Stimulated activated CD4-positive, alpha-beta T cell treated with anti-CD3 and anti-CD28 coated beads, Interleukin-15, amount 100 ng/mL, for 48 hours (primary cell): ENCODE results near the gene CFAP210.
"Not testable (repeated sequence)": the region's sequence is repeated elsewhere in the genome, so short reads cannot be mapped to it uniquely, and the experiment has no call there.

Experiments used
- DNase-seq, 2 donors: peaks; one replicate each; pipeline ENCODE4 v3.0.0-alpha.2; 2020; ENCODE audit warnings: low read depth in 2 of 2

The CFAP210 gene

DNA sequence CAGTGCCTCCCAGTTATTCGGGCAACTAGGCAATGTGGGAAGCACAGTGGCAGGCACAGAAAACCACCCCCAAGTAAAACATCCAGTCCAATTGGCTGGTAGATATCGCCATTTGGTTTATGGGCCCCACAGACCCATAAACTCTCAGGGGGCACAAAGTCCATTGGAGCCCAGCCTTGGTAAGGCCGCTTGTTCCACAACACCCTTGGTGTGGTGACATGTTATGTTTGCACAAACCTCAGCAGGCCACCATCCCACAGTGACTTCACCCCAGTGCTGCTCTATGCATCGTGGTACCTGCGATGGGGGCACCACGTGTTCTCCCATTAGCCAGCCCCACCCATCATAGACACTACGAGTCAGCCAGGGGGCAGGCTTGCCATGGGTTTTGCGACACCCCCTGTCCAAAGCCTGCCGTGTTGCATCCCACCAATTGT lies 18.6 kb upstream of the CFAP210 start:
- DNase-seq: no peak

DNA sequence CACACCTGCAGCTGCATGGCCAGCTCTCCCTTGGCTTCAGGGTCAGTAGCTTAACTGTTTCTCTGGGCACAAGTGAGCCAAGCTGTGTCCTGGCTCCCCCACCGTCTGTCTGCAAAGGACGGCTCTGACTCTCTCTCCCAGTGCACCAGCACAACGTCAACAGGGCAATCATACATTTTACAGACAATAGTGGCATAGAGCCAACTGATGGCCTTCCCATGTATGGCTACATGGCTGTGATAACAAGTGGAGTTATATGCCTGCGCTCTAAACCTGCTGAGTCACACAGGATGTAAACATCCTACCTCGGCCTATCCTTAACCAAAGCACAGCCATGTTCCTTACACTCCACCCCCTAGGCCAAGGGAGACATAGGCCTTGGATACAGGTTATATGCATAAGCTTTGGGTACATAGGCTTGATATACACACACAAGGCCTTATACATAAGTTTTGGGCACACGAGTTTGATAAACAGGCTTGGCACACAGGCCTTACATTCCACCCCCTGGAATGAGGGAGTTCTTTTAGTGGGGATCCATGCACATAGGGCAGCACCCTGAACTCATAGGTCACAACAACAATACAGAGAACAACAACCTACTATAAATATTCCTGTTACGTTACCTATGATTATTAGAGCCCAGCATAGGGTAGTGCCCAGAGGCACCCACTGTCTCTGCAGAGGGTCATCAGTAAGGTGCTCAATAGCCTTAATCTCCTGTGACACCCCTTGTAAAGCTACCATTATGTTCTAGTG lies 17.7 kb upstream of the CFAP210 start:
- DNase-seq: no peak

DNA sequence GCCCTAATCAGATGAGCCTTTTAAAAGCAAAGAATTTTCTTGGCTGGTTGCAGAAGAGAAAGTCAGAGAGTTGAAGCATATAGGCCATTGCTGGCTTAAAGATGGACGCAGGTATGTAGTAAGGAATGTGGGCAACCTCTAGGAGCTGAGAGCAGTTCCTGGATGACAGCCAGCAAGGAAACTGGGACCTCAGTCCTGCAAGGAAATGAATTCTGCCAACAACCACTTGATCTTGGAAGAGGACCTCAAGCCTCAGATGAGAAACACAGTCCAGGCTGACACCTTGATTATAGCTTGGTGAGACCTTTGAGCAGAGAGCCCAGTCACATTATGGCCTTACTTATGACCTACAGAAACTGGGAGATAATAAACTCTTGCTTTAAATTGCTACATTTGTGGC lies 15.8 kb upstream of the CFAP210 start:
- no peak for DNase-seq

DNA sequence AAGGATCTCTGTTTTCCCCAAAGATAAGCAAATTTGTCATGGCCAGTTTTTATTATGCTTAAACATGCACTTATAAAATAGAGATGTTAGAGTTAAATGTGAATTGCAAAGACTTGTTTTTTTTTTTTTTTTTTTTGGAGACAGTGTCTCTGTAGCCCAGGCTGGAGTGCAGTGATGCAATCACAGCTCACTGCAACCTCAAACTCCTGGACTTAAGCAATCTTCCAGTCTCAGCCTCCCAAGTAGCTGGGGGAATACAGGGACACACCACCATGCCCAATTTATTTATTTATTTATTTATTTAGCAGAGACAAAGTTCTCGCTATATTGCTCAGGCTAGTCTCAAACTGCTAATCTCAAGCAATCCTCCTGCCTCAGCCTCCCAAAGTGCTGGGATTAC lies 15.1 kb upstream of the CFAP210 start:
- DNase-seq: no peak

DNA sequence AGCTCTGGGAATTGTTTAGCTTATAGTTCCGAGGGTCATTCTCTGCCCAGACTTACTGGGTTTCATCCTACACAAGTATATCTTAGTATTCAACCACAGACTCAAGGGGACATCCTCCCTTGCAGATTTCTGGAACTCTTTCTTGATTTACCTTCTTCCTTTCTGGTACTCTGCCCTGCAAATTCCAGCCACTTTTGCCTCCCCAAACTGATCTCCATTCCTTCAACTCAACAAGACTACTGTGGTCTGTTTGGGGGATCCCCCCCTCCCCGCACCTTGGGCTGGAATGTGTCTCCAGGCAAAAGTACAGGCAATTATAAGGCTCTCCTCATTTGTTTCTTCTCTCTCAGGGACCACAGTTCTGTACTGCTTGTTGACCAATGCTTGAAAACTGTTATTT lies 13.4 kb upstream of the CFAP210 start:
- no peak for DNase-seq

DNA sequence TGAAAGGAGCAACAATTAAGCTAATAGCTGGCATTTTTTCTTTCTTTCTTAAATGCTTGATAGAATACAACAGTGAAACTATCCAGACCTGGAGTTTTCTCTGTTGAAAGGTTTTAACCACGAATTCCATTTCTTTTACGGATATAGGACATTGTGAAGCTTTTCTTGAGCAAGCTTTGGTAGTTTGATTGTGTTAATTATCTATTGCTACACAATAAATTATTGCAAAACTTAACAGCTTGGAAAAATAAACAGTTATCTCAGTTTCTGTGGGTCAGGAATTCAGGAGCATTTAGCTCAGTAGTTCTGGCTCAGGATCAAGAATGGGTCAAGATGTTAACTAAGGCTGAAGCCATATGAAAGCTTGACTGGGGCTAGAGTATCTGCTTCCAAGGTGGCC lies 11.7 kb upstream of the CFAP210 start:
- DNase-seq: no peak

DNA sequence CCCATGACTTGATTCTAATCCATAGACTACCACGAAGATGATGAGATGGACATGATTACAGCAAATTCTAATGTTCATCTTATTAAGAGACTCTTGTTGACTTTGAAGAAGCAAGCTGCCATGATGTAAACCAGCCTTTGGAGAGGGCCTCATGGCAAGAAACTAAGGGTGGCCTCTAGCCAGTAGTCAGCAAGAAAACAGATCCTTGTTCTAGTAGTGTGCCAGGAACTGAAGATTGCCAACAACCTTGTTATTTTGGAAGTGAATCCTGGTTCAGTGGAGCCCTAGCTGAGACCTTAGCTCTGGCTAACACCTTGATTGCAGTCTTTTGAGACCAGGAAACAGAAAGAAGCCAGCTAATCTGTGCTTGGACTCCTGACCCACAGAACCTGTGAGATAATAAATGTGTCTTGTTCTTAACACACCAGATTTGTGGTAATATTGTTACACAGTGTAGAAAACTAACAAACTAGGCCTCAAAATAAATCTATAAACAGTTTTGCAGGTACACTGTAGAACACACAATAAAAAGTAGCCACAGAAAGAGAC lies 10.0 kb upstream of the CFAP210 start:
- DNase-seq: no peak

DNA sequence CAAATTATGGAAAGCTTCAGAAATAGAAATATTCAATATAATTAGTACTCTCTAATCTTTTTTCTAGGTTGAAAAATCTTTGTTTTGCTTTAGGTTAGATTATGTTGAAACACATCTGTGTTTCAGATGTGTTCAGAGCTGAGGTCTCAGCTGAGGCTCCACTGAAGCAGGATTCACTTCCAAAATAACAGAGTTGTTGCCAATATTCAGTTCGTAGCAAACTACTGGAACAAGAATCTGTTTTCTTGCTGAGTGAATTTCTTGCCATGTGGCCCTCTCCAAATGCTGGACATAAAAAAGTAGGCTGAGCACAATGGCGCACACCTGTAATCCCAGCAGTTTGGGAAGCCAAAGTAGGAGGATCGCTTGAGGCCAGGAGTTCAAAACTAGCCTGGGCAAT lies 8.8 kb upstream of the CFAP210 start:
- no peak for DNase-seq

DNA sequence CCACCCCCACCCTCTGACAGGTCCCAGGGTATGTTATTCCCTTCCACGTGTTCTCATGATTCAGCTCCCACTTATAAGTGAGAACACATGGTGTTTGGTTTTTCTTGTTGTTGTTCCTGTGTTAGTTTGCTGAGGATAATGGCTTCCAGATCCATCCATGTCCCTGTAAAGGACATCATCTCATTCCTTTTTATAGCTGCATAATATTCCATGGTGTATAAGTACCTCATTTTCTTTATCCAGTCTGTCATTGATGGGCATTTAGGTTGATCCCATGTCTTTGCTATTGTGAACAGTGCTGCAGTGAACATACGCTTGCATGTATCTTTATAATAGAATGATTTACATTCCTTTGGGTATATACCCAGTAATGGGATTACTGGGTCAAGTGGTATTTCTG lies 5.0 kb upstream of the CFAP210 start:
- DNase-seq: not testable (repeated sequence)

DNA sequence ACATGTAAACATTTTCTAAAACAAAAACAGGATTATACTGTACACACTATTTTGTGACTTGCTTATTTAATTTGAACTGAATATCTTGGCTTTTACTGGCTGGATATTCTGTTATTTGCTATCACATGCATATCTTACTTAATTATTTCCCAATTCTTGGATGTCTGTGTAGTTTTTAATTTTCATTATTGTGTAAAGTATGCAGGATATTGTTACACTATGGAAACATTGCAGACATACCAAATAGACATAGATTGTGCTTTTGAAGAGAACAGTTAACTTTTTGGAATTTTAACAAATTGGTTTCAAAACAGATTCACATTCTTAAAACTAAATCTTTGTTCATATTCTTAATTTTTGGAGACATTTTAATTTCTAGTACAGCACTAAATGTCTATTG lies 2.2 kb upstream of the CFAP210 start:
- DNase-seq: no peak

DNA sequence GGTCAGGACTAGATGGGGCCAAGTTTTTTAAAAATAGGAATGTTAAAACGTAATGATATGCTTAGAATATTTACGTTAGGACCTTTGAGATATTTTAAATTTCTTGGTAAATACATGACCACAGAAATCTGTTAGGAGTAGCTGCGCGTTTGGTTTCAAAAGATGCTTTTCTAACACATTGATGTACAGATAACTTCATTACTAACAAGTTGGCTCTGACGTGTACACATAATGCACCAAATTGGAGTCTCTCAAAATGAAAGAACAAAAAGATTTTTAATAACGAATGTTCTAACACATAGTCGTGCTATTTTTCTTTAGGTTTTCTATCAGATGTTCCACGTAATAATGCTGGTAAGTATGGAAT lies 672 bp upstream of the CFAP210 start:
- no peak for DNase-seq

DNA sequence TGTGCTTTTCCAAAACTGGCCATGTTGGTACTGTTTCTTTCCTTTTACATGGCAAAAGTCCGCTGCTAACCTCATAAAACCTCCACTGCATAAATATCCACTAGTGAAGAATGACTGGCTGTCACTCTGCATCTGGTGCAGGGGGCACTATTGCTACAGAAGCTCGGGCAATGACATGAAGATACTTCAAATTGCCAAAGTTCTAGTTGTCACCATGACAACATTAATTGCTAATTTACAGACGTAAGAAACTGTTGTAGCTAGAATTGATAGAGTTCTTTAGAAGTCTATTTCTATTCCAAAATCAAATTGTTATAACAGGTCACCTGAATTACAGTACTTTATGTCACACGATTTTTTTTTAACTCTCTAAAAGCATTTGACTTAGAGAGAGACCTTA lies 845 bp downstream of the CFAP210 start:
- DNase-seq: no peak

DNA sequence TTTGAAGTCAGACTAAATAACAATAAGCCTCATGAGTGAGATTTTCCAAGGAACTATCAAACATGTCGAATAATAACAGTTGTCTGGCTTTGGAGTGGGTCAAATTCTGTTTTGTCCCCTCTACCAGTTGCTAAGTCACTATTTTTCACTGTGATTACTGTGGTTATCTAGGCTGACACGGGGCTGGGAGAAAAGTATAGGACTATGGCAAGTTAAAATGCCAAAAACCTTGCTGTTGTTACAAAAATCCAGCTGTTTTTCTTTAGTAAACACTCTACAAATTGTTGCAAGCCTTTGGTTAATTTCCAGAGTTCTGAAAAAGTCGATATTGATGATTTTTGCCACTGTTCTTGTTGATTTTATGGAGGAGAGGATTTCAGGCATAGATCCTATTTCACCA lies 1.5 kb downstream of the CFAP210 start:
- no peak for DNase-seq

DNA sequence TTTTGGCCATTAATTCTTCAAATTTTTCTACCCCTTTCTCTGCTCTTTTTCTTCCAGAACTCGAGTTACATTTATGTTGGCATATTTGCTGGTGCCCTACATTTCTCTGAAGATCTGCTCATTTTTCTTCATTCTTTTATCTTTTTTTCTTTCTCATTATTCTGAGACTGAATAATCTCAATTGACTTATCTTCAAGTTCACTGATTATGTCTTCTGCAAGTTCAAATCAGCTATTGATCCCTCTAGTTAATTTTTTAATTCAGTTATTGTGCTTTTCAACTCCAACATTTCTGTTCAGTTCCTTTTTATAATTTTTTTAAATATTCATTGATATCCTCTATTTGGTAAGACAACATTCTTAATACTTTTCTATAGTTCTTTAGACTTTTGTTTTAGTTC lies 3.2 kb downstream of the CFAP210 start:
- DNase-seq: no peak

DNA sequence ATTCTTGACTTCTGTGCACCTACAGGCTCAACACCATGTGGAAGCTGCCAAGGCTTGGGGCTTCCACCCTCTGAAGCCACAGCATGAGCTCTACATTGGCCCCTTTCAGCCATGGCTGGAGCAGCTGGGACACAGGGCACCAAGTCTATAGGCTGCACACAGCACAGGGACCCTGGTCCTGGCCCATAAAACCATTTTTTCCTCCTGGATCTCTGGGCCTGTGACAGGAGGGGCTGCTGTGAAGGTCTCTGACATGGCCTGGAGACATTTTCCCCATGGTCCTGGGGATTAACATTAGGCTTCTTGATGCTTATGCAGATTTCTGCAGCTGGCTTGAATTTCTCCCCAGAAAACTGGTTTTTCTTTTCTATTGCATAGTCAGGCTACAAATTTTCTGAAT lies 6.3 kb downstream of the CFAP210 start:
- not testable (repeated sequence) for DNase-seq

DNA sequence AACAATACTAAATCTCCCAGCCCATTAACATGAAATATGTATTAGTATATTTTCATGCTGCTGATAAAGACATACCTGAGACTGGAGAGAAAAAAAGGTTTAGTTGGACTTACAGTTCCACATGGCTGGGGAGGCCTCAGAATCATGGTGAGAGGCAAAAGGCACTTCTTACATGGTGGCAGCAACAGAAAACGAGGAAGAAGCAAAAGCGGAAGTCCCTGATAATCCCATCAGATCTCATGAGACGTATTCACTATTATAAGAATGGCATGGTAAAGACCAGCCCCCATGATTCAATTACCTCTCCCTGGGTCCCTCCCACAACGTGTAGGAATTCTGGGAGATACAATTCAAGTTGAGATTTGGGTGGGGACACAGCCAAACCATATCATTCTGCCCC lies 7.4 kb downstream of the CFAP210 start:
- not testable (repeated sequence) for DNase-seq

DNA sequence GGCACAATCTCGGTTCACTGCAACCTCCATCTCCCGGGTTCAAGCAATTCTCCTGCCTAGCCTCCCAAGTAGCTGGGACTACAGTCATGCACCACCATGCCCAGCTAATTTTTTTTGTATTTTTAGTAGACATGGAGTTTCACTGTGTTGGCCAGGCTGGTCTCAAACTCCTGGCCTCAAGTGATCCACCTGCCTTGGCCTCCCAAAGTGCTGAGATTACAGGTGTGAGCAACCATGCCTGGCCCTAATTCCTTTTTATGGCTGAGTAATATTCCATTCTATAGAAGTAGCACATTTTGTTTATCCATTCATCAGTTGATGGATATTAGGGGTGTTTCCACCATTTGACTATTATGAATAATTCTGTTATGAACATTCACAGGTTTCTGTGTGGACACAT lies 9.5 kb downstream of the CFAP210 start:
- not testable (repeated sequence) for DNase-seq

DNA sequence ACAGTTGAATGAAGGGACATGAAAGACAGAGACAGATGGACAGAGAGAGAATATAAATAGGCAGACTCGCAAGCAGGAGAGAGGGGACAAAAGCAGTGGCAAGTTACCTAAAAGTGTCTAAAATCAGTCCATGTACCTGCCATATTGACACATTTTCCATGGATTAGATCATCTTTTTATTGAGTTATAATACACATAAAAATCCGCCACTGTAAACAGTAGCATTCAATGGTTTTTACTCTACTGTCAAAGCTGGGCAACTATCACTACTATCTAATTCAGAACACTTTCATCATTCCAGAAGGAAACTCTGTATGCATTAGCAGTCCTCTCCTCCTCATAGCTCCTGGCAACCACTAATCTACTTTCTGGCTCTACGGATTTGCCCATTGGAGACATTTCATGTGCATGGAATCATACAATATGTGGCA lies 10.1 kb downstream of the CFAP210 start:
- DNase-seq: no peak

DNA sequence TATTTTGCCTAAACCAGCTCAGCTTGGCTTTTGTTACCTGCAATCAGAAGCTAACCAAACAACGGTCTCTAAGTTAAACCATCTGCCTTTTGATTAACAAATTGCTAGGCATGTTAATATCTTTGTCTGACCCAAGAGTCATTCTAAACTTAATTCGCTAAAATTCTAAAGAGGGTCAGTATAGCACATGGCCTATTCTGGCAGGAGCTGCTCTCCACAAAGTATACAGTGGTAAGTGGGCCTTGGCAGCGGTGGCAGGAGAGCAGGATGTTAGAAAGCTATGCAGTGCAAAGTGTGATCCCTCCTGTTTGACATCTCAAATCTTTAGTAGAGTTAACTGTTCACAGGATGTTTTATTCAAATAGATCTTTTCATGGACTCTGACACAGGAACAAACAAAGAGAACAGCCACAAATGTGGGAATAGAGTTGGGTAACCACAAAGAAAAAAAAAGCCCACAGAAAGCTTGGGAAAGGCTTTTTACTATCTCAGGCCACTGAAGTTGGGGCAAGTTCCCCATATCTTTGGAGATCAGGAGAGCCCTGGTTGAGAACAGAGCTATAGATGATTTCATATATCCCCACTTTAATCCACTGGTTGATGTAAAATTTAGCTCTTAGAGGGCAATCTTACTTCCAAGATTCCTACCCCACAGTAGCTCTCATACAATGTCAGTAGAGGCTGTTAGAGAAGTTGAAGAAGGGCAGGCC lies 10.6 kb downstream of the CFAP210 start:
- no peak for DNase-seq

DNA sequence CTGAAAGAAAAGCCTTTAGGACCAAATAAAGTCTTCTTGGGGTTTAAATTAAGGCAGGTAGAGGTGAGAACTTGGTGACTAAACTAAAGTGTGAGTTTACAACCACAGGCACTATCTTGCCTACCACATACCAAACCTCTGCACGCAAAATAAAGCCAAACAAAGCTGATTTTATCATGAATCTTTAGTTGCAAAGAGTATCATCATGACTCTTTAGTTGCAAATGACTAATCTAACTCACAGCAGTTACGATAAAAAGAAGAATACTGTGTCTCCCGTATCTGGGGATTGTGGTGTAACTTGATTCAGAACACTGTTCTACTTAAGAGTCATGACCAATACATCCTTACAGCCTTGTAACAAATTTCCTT lies 11.2 kb downstream of the CFAP210 start:
- DNase-seq: peak in 1 of 2 donors; percentile 2

DNA sequence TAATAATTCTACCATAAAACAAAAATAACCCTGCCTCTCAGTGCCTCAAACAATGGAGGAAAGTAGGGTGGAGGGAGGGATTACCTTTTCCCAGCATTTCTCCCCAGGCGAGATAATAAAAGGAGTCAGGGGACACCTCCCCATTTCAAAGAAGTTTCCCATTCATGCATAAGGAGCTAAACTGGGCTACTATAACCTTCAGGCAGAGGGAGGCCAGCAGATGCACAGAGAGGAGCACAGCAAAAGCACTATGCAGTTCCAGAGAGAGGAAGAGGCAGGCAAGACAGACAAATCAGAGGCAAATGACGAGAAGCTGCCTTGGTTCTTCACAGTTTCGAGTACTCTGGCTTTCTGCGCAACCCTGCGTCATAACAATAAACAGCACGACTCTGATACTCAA lies 17.4 kb downstream of the CFAP210 start:
- DNase-seq: no peak

DNA sequence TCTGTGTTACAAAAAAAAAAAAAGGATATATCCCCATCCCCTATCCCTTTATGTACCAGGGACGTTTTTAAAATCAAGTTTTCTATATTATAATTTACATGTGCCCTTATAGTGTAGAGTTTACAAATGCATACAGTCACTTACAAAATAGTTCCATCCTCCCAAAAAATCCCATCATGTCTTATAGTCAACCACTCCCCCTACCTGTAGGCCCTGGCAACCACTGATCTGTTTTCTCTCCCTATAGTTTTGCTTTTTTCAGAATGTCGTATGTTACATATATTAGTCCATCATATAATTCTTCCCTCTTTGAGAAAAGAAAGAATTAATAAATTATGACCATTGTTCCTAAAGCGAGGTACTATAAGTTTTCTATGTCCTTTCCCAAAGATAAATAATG lies 17.8 kb downstream of the CFAP210 start:
- no peak for DNase-seq

DNA sequence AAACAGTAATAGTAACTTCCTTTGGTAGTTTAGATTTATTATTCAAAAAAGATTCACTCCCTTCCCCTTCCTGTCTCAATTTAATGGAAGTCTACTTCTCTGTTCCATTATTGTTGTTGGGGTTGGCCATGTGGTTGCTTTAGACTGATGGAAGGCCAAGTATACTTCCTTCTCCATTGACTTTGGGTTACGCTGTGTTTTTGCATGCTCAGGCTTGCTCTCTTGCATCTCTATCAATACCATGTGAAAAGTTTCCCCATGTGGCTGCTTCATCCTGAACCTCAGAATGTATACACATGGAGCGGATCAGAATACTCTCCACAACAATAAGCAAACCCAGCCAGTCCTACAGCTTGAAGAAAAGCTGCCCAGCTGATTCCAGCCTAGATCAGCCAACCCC lies 20.3 kb downstream of the CFAP210 start:
- DNase-seq: no peak
